HG03175 (cell line): ENCODE measurements around the gene IL1RAPL2.

Experiments used
- ATAC-seq: cut with Tn5 transposase; IDR thresholded peaks from one replicate; pipeline ENCODE4 v1.9.1; 2021; ENCODE audit warnings: mild to moderate bottlenecking, moderate library complexity; ENCODE audit not compliant: unreplicated experiment

IL1RAPL2 gene

GRCh38 chrX:105543283-105543682 is 977.3 kb downstream of the IL1RAPL2 start:
- no peak for ATAC-seq

GRCh38 chrX:105550043-105550663 is 984.2 kb downstream of the IL1RAPL2 start:
- no peak for ATAC-seq

- ATAC-seq, result no peak
Measured at GRCh38 chrX:105552395-105552794, 986.4 kb downstream of the IL1RAPL2 start.

- no peak for ATAC-seq
Measured at GRCh38 chrX:105553118-105553517, 987.1 kb downstream of the IL1RAPL2 start.

GRCh38 chrX:105564501-105564900 is 998.5 kb downstream of the IL1RAPL2 start:
- no peak for ATAC-seq

- ATAC-seq, result no peak
Measured at GRCh38 chrX:105565856-105566255, 999.9 kb downstream of the IL1RAPL2 start.

- no peak for ATAC-seq
Measured at GRCh38 chrX:105567082-105567481, 1001.1 kb downstream of the IL1RAPL2 start.

GRCh38 chrX:105608745-105609144 is 1042.7 kb downstream of the IL1RAPL2 start:
- ATAC-seq, result no peak

GRCh38 chrX:105609530-105609929 is 1043.5 kb downstream of the IL1RAPL2 start:
- no peak for ATAC-seq

GRCh38 chrX:105610411-105610810 is 1044.4 kb downstream of the IL1RAPL2 start:
- no peak for ATAC-seq

- ATAC-seq, result no peak
Measured at GRCh38 chrX:105618393-105619101, 1052.5 kb downstream of the IL1RAPL2 start.

GRCh38 chrX:105634180-105634579 is 1068.2 kb downstream of the IL1RAPL2 start:
- no peak for ATAC-seq

- no peak for ATAC-seq
Measured at GRCh38 chrX:105635794-105636193, 1069.8 kb downstream of the IL1RAPL2 start.

- no peak for ATAC-seq
Measured at GRCh38 chrX:105636667-105637066, 1070.7 kb downstream of the IL1RAPL2 start.

GRCh38 chrX:105645667-105646357 is 1079.8 kb downstream of the IL1RAPL2 start:
- ATAC-seq, result no peak

GRCh38 chrX:105646592-105647372 is 1080.8 kb downstream of the IL1RAPL2 start:
- no peak for ATAC-seq

- ATAC-seq, result no peak
Measured at GRCh38 chrX:105647749-105648148, 1081.8 kb downstream of the IL1RAPL2 start.

GRCh38 chrX:105648732-105649131 is 1082.7 kb downstream of the IL1RAPL2 start:
- no peak for ATAC-seq

- no peak for ATAC-seq
Measured at GRCh38 chrX:105650577-105650976, 1084.6 kb downstream of the IL1RAPL2 start.

- ATAC-seq, result no peak
Measured at GRCh38 chrX:105650986-105651385, 1085.0 kb downstream of the IL1RAPL2 start.

- no peak for ATAC-seq
Measured at GRCh38 chrX:105653891-105654290, 1087.9 kb downstream of the IL1RAPL2 start.
